PC-9 (cell line): Measurements from ENCODE around the gene MYO7B. TPM values are rescaled to one million over a fixed set of nuclear protein-coding genes. Genes with fewer than 3 reads are reported as not detected.
"Not testable (repeated sequence)": the region's sequence is repeated elsewhere in the genome, so short reads cannot be mapped to it uniquely, and the experiment has no call there.

Experiments used
- BruUV-seq: library from RNA; stranded (reverse); fragments of 400-500 nt; replicated peaks from 2 replicates; lab custom pipeline; 2021; lab: Mats Ljungman, UMichigan
- CTCF ChIA-PET: fragments of 300-600 bp; sonication (Branson Sonifier 250); formaldehyde crosslinking; loops from one replicate; lab custom pipeline; 2022; ENCODE audit warnings: antibody characterized with exemption; lab: Charles Lee
- POLR2A ChIA-PET: fragments of 300-600 bp; sonication (Branson Sonifier 250); formaldehyde crosslinking; loops from one replicate; lab custom pipeline; 2022; ENCODE audit warnings: antibody characterized with exemption; ENCODE audit not compliant: unreplicated experiment; lab: Charles Lee
- DNase-seq, 2 experiments: peaks; one replicate each; pipeline versions ENCODE4 v3.0.0 to v3.0.0-alpha.2; 2015 to 2022; ENCODE audit warnings: mixed read lengths in 1 of 2
- H2AFZ ChIP-seq: fragments of 200-600 bp; sonication (generic); 2 replicates; pipeline ENCODE4 v1.8.1; 2017; ENCODE audit warnings: antibody characterized with exemption
- H3F3A ChIP-seq: fragments of 200-600 bp; sonication (generic); 2 replicates; pipeline ENCODE4 v1.8.1; 2017; ENCODE audit warnings: antibody characterized with exemption, mild to moderate bottlenecking, low read depth; ENCODE audit not compliant: insufficient read depth
- H3K27ac ChIP-seq: fragments of 200-600 bp; sonication (generic); 2 replicates; pipeline ENCODE4 v1.6.1; 2016; ENCODE audit warnings: mixed run types
- H3K27me3 ChIP-seq: fragments of 200-600 bp; sonication (generic); 2 replicates; pipeline ENCODE4 v1.6.1; 2016; ENCODE audit warnings: low read depth, mixed run types; ENCODE audit not compliant: insufficient read depth
- H3K36me3 ChIP-seq: fragments of 200-600 bp; sonication (generic); 2 replicates; pipeline ENCODE4 v1.6.1; 2016; ENCODE audit warnings: low read depth, mixed run types
- H3K4me1 ChIP-seq: fragments of 200-600 bp; sonication (generic); replicated peaks from 2 replicates; pipeline ENCODE4 v1.6.1; 2016; ENCODE audit warnings: mixed run types; ENCODE audit not compliant: insufficient read depth
- H3K4me2 ChIP-seq: fragments of 200-600 bp; sonication (generic); 2 replicates; pipeline ENCODE4 v1.6.1; 2017; ENCODE audit warnings: mixed run types
- H3K4me3 ChIP-seq: fragments of 200-600 bp; sonication (generic); 2 replicates; pipeline ENCODE4 v1.6.1; 2016; ENCODE audit warnings: mixed run types
- H3K79me2 ChIP-seq: fragments of 200-600 bp; sonication (generic); 2 replicates; pipeline ENCODE4 v1.6.1; 2017; ENCODE audit warnings: low read depth, mixed run types
- H3K9me2 ChIP-seq: fragments of 200-600 bp; sonication (generic); 2 replicates; pipeline ENCODE4 v1.8.1; 2017; ENCODE audit warnings: mild to moderate bottlenecking; ENCODE audit not compliant: insufficient read depth
- H3K9me3 ChIP-seq: fragments of 200-600 bp; sonication (generic); 2 replicates; pipeline ENCODE4 v1.8.1; 2016; ENCODE audit warnings: low read depth; ENCODE audit not compliant: insufficient read depth
- H4K20me1 ChIP-seq: fragments of 200-600 bp; sonication (generic); 2 replicates; pipeline ENCODE4 v1.8.1; 2017; ENCODE audit not compliant: insufficient read depth
- CTCF ChIP-seq: fragments of 200-600 bp; sonication (generic); conservative IDR thresholded peaks from 2 replicates; pipeline ENCODE4 v1.6.1; 2017; ENCODE audit warnings: mixed run types, antibody characterized with exemption, mild to moderate bottlenecking, moderate library complexity
- EZH2 ChIP-seq: fragments of 200-600 bp; sonication (generic); IDR thresholded peaks from 2 replicates; pipeline ENCODE4 v1.8.0; 2017; ENCODE audit warnings: antibody characterized with exemption, low read depth
- intact Hi-C: fragments of 100-400 bp; cut with micrococcal nuclease; formaldehyde crosslinking; loops from one replicate; pipeline ENCODE4 v1.10.0; 2022; ENCODE audit not compliant: unreplicated experiment
- total RNA-seq: library from RNA; stranded (reverse); gene quantifications from 2 replicates; pipeline ENCODE4 v1.2.3, GENCODE V29; 2021

Gene MYO7B
- total RNA-seq, 1 experiment from 2014 or later: not detected

- intact Hi-C loops: loop anchor here (5.0 to 10.0 kb wide), 2 partner anchors 285 to 778 kb away; partner anchors contain the start of gene WDR33
- CTCF ChIA-PET: interaction anchor here (0.6 to 0.8 kb wide), 2 partner anchors 25 to 64 kb away, joined by 4 read pairs; no protein-coding TSS in a partner anchor
- peak overlapping the region; percentile 89 for H2AFZ ChIP-seq
These were observed 8.3 kb upstream of the MYO7B start for GRCh38 chr2:127527001-127527804.

GRCh38 chr2:127528487-127528886 is 7.0 kb upstream of the MYO7B start:
- CTCF ChIA-PET: no interaction called here
- BruUV-seq: no TSS peak
- Histone ChIP-seq H2AFZ (no peak overlapping the region), H3K4me3 (no peak overlapping the region), H3K9me3 (no peaks in the 10 kb centered on the region; the same call in 1 of the 2 replicates), H3K79me2 (peaks cover 27% of the 10 kb centered on the region), H3K4me2 (peak overlapping the region; percentile 93), H3K9me2 (no peaks in the 10 kb centered on the region), H3K27me3 (no peaks in the 10 kb centered on the region), H3K27ac (peak overlapping the region; percentile 97; the same call in 1 of the 2 replicates), H3K4me1 (peaks cover 46% of the 10 kb centered on the region), H4K20me1 (peaks cover 8% of the 10 kb centered on the region; the same call in 1 of the 2 replicates), H3K36me3 (peaks cover 6% of the 10 kb centered on the region), H3F3A (peaks cover 31% of the 10 kb centered on the region)
- POLR2A ChIA-PET: interaction anchor here (0.6 kb wide), 1 partner anchor 430 kb away, joined by 3 read pairs; no protein-coding TSS in a partner anchor
- DNase-seq: no peak
- intact Hi-C loops: loop anchor here (5.0 to 10.0 kb wide), 2 partner anchors 284 to 776 kb away; partner anchors contain the start of gene WDR33
- TF ChIP-seq EZH2: no peak
- no peak for TF ChIP-seq CTCF

More at GRCh38 chr2:127527001-127527804, 8.3 kb upstream of the MYO7B start:
- H3K9me3 ChIP-seq: no peaks in the 10 kb centered on the region; the same call in 1 of the 2 replicates
- peaks cover 20% of the 10 kb centered on the region for H4K20me1 ChIP-seq
- TSS peak; percentile 85 for BruUV-seq
- H3F3A ChIP-seq: peaks cover 31% of the 10 kb centered on the region
- no peak for TF ChIP-seq EZH2
- TF ChIP-seq CTCF: no peak
- peaks cover 19% of the 10 kb centered on the region for H3K36me3 ChIP-seq
- H3K4me2 ChIP-seq: peak overlapping the region; percentile 93
- DNase-seq: peak; percentile 40 to 95
- peaks cover 46% of the 10 kb centered on the region for H3K4me1 ChIP-seq
- H3K4me3 ChIP-seq: peak overlapping the region; percentile 88
- H3K79me2 ChIP-seq: peaks cover 40% of the 10 kb centered on the region
- H3K9me2 ChIP-seq: no peaks in the 10 kb centered on the region
- H3K27me3 ChIP-seq: no peaks in the 10 kb centered on the region
- POLR2A ChIA-PET: interaction anchor here (0.5 to 1.0 kb wide), 13 partner anchors 17 to 493 kb away, joined by 3 to 11 read pairs (median 5); partner anchors contain the start of genes ERCC3 and LIMS2
- H3K27ac ChIP-seq: peak overlapping the region; percentile 97

- H3K79me2 ChIP-seq: peaks cover 17% of the 10 kb centered on the region
- POLR2A ChIA-PET, H4K20me1 ChIP-seq, H3K9me2 ChIP-seq, H3K36me3 ChIP-seq, H3K27me3 ChIP-seq, H3K4me2 ChIP-seq, H2AFZ ChIP-seq, H3K4me3 ChIP-seq, CTCF ChIA-PET, DNase-seq, H3K27ac ChIP-seq, H3K9me3 ChIP-seq, BruUV-seq: not testable (repeated sequence)
- H3F3A ChIP-seq: peaks cover 31% of the 10 kb centered on the region
- peaks cover 37% of the 10 kb centered on the region for H3K4me1 ChIP-seq
- intact Hi-C loops: loop anchor here (5.0 to 10.0 kb wide), 2 partner anchors 283 to 775 kb away; partner anchors contain the start of gene WDR33
These were observed 6.1 kb upstream of the MYO7B start for GRCh38 chr2:127529416-127529815.
